Gastrocnemius medialis (tissue), 4 donors: ENCODE data around the gene TOMM20L.

Experiments used
- POLR2A ChIP-seq, 2 donors: fragments of 450-650 bp; IDR thresholded peaks; one replicate each; pipeline ENCODE4 v1.6.1; 2017; ENCODE audit warnings: antibody characterized with exemption in 2 of 2, mild to moderate bottlenecking in 2 of 2, moderate library complexity in 2 of 2
- TF ChIP-seq, protein P1 (sequence below), 5 experiments: fragments of 450-650 bp in 3 of 5; fragments of 200-600 bp in 2 of 5; sonication (generic) in 2 of 5; IDR thresholded peaks in 4 of 5; conservative IDR thresholded peaks in 1 of 5; 1 replicate in 4 of 5; 2 replicates in 1 of 5; pipeline ENCODE4 v1.5.1; 2016 to 2019; ENCODE audit warnings: antibody characterized with exemption in 5 of 5, mild to moderate bottlenecking in 3 of 5, moderate library complexity in 3 of 5

DNA sequence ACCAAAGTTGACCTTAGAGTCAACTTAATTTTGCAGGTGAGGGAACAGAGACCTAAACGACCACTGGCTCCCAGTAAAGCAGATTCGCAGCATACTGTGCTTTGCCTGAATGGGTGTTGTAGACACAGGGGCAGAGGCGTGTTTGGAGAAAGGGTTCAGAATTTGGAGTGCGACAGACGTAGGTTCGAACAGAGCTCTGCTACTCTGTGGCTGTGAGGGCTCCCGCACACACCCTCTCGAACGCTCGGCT, 243 bp upstream of the TOMM20L start:
- TF ChIP-seq, protein P1, sequence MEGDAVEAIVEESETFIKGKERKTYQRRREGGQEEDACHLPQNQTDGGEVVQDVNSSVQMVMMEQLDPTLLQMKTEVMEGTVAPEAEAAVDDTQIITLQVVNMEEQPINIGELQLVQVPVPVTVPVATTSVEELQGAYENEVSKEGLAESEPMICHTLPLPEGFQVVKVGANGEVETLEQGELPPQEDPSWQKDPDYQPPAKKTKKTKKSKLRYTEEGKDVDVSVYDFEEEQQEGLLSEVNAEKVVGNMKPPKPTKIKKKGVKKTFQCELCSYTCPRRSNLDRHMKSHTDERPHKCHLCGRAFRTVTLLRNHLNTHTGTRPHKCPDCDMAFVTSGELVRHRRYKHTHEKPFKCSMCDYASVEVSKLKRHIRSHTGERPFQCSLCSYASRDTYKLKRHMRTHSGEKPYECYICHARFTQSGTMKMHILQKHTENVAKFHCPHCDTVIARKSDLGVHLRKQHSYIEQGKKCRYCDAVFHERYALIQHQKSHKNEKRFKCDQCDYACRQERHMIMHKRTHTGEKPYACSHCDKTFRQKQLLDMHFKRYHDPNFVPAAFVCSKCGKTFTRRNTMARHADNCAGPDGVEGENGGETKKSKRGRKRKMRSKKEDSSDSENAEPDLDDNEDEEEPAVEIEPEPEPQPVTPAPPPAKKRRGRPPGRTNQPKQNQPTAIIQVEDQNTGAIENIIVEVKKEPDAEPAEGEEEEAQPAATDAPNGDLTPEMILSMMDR (IDR thresholded peaks at IDR 0.05 in 4 of 5, conservative IDR thresholded peaks at IDR 0.05 in 1 of 5), result no peak
- no peak for TF ChIP-seq POLR2A (IDR thresholded peaks at IDR 0.05)
